HT1080 (cell line): ENCODE data around the gene NDUFAF5. TPM values are rescaled to one million over a fixed set of nuclear protein-coding genes. Genes with fewer than 3 reads are reported as not detected.
"Not testable (repeated sequence)": the region's sequence is repeated elsewhere in the genome, so short reads cannot be mapped to it uniquely, and the experiment has no call there.

ENCODE experiments used
- DNase-seq: peaks from one replicate; pipeline ENCODE4 v3.0.0-alpha.2; 2015; ENCODE audit warnings: low read depth
- polyA plus RNA-seq, 2 experiments: library from polyadenylated mRNA; depleted of rRNA; stranded (reverse); fragments of >200 nt; gene quantifications; 2 replicates each; pipeline ENCODE4 v1.2.3, GENCODE V29; 2015
- total RNA-seq: library from RNA; depleted of rRNA; stranded (reverse); fragments of >200 nt; shearing (Covaris generic); gene quantifications from 2 replicates; pipeline ENCODE4 v1.2.3, GENCODE V29; 2014; rRNA removed

The NDUFAF5 gene, protein sequence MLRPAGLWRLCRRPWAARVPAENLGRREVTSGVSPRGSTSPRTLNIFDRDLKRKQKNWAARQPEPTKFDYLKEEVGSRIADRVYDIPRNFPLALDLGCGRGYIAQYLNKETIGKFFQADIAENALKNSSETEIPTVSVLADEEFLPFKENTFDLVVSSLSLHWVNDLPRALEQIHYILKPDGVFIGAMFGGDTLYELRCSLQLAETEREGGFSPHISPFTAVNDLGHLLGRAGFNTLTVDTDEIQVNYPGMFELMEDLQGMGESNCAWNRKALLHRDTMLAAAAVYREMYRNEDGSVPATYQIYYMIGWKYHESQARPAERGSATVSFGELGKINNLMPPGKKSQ
- total RNA-seq, result 17.4 and 20.1 TPM in 2 replicates
- 15.6 and 15.8 TPM in 2 replicates for polyA plus RNA-seq (2015; cell fraction: cytosol; rRNA removed)
- polyA plus RNA-seq (2015; cell fraction: nucleus; rRNA removed), result 29.1 and 36.5 TPM in 2 replicates

DNA sequence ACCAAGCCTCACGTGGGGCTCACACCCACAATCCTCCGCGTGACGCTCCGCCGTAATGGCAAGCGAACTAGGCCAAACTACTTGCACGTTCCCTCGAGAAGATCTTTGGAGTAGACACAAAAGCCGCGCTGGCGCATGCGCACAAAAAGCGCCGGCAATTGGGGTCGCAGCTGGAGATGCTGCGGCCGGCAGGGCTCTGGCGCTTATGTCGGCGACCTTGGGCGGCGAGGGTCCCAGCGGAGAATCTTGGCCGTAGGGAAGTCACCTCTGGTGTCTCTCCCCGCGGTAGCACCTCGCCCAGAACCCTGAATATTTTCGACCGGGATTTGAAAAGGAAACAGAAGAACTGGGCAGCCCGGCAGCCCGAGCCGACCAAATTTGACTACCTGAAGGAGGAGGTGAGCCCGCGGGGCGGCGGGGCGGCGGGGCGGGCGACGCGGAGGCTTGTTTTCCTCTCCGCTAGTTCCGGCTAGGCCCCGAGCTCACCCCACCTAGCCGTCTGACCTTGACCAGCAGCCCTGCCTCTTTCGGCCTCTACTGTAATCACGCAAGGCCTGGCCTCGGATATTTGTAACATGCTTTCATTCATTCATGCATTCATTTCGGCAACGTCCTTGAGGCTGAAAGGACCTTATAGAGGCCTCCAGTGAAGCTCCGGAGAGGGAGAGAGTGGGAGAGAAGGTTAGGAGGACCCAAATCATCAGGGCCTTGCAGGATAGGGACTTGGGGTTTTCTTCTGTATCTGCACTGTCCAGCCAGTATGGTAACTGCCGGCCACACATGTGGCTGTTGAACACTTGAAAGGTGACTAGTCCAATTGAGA, at the start of gene NDUFAF5, which contains the start of gene ESF1:
Gene NDUFAF5, plus strand, starts transcription at position 136 of the 823 bp plus-strand sequence. Its CDS starts 41 bp downstream, at position 177.
Gene ESF1, minus strand, starts transcription at position 27 of the 823 bp plus-strand sequence. CDS start 1,779 bp downstream, outside the sequence.
- DNase-seq, result peak; percentile 94

DNA sequence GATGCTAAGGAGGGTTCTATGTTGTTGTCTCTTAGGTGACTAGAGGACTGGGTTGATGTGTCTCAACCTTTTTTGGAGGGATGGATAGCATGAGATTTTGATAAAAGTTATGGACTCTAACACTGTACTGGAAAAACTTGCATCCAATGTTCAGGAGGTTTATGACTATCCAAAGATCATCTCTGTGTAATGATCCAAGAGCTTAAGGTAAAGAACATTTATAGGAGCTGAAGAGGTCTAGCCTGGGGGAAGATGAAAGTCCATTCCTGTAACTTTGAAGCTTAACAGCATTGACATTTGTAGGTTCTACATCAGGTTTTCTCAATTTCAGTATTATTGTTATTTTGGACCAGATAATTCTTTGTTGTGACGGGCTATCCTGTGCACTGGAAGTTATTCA, 49.0 kb upstream of the NDUFAF5 start:
- no peak for DNase-seq

DNA sequence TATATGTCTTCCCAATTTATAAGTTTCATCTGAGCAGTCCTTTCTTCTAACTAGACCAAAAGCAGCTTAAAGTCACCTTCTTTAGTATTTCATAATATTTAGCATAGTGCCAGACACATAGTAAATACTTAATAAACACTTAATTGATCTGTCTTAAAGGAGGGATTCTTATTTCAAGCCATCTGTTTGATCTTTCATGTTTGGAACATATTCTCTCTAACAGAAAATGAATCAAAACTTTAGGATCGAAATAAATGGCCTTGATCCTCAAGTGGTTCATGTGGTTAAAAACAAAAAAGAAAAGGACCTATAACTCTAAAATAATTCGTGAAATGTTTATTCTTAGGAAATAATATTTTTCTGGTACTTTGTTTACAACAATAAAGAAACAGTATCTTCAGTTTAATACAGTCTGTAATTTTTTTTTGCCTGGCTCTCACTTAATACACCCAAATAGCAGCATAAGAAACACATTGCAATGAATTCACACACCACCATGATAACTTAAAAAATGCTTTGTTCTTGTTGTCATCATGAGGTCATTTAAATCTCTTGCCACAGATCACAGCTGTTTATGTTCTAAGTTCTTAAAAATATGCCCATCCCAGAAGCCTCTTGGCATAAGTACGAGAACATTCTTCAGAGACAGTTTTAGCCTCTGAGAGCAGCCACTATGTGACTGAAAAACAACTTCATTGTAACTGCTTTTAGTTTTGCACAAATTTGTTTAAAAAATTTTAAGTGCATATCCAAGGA, 48.2 kb upstream of the NDUFAF5 start:
- no peak for DNase-seq

DNA sequence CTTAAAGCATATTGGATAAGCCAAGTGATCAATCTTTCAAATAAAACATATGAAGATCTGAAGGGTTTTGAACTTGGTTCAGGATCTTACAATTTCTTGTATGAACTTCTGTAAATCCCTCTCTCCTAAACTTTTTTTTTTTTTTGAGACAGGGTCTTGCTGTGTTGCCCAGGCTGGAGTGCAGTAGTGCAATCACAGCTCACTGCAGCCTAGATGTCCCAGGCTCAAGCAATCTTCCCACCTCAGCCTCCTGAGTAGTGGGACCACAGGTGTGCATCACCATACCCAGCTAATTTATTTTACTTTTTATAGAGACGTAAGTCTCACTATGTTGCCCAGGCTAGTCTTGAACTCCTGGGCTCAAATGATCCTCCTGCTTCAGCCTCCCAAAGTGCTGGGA, 46.6 kb upstream of the NDUFAF5 start:
- DNase-seq, result not testable (repeated sequence)

DNA sequence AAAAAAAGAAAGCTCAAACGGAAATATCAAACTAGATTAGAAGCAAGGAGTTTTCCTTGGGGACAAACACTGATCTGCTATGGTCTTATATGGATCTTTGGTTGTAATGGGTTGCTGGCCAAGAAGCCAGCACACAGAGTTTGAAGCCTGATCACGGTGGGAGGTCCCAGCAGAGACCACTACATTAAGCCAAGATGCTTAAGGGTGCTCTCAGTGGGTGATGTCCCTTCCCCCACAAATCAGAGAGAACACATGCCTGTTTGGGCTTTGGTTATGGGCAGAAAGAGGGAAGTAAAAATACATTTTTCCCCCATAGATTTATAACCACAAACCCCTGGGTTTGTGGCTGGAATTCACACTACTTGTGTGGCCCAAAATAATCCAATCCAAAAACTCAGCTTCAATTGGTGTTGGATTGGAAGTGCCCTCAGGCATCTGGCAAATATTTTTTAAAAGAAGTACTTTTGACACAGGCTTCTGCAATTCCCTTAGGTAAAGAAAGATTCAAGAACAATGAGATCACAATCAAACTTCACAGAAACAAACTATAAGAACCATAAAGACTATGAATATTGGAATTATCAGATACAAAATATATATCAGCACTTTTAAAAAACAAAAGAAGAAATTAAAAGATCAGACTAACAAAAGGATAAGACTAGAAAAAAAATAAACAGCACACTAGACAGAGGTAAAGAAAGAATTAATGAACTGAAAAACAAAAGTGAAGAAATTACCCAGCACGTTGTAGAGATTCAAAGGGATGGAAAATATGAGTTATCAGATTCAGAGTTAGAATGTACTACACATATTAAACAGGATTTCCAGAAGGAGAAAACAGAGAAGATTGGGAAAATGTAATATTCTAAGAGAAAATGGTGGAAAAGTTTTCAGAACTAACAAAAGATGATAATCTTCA, 44.8 kb upstream of the NDUFAF5 start:
- DNase-seq, result no peak

DNA sequence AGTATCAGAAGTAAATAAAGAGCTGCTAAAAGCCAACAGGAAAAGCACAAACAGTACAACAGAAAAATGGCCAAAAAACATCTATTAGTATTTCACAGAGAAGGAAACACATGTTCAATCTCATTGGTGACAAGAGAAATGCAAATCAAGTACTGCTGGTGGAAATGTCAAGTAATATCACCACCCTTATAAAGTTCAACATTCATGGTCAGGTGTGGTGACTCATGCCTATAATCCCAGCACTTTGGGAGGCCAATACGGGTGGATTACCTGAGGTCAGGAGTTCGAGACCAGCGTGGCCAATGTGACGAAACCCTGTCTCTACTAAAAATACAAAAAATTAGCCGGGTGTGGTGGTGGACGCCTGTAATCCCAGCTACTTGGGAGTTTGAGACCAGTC, 42.9 kb upstream of the NDUFAF5 start:
- no peak for DNase-seq

DNA sequence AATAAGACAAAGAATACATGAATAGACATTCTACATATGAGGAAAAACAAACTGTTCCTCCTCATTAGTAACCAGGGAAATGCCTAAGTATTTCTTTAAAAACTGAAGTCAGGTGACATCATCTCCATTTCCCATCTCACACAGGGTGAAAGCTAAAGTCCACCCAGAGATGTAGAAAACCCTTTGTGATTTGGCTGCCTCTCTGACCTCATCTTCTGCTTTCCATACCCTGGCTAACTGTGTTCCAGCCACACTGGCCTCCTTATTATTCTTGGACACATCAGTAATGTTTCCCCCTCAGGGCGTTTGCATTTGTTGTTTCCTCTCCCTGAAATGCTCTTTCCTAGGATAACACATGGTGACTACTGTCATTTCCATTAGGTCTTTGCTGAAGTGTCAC, 40.5 kb upstream of the NDUFAF5 start:
- no peak for DNase-seq

DNA sequence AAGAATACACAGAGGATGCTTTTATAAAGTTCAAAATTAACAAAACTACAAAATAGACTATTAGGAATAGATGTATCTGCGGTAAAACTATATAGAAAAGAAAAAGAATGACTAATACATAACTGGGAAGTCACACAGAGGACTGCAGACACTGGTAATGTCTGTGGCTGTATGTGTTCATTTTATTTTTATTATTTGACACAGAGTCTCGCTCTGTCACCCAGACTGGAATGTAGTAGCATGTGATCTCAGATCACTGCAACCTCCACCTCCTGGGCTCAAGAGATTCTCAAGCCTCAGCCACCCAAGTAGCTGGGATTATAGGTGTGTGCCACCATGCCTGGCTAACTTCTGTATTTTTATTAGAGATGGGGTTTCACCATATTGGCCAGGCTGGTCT, 39.0 kb upstream of the NDUFAF5 start:
- DNase-seq, result no peak

DNA sequence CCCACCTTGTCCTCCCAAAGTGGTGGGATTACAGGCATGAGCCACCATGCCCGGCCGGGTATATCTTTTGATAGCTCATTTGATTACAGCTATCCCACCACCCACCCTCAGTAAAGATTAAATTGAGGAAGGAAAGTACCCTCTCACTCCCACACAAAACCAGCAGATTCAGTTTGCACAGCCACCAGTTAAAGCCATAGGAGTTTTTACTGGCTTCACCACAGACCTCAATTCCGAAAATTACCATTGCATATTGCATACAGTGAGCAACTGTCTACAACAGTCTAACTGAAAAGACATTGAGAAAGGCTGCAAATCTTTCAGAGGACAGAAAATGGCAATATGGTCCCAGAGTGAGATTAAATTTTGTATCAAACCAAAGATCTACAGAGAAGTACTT, 35.0 kb upstream of the NDUFAF5 start:
- DNase-seq, result no peak

DNA sequence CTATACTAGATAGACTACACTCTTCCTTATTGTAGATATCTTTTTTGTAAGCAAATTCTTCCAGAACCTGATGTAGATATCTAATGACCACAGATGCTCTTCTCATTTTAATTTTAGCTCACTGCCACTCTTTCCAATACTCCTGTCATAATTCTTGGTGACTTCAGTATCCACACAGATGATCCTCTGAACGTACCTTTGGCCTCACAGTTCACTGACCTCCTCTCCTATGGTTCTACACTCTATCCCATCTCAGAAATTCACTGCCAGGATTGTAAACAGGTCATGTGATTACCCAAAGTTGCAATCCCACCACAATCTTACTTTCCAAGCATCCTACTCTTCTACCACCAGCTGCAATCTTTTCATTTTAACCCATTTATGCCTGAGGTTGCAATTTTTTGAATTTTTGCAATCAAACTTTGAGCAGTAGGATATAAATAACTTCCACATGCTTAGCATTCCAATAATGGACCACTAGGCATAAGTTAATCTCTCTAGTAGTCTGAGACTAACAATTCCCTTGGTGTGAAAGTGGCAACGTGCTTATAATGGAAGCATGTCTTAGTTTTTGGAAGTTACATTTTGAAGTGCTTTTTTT, 31.3 kb upstream of the NDUFAF5 start:
- no peak for DNase-seq

DNA sequence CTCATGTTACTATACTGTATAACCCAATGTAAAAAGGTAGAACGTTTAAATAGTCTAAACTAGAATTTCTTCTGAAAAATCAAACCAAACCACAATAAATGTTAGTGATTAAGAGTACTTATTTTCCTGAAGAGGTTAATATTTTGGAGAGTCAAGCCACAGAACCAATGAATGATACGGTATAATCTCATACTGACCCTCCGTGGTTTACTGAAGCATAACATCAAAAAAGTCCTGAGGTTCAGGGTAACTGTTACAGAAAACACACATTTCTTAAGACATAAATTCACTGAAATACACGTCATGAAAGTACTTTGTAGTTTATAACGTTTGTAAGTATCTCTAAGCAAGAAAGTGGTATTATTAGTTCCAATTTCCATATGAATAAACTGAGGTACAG, 29.0 kb upstream of the NDUFAF5 start:
- DNase-seq, result no peak

DNA sequence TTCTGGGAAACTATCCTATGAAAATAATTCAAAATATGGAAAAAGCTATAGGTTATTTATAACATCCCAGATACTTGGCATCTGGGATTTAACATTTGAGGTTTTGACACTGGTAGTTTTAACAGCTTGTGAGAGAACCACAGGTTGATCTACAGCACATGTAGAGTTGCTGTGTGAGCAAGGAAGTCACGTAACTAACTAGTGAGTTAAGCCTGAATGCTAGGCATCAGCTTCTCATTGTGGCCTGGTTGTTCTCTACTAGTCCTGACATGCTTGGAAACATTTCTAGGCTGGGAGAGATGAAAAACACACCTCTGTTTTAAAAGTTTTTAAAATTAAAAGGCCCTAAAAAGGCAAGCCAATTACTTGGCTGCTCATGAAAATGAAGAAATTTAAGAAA, 28.3 kb upstream of the NDUFAF5 start:
- no peak for DNase-seq

DNA sequence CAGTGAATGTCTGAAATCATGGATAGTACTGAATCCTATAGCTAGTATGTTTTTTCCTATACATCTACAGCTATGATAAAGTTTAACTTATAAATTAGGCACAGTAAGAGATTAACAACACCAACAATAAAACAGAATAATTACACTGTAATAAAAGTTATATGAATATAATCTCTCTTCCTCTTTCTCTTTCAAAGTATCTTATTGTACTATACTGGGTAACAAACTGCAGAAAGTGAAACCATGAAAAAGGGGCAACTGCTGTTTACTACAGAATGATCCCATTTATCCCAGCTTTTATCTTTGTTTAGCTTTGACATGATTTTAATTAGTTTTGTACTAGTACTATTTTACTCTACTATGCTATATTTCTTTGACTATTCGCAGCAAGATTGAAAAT, 25.9 kb upstream of the NDUFAF5 start:
- DNase-seq, result no peak

DNA sequence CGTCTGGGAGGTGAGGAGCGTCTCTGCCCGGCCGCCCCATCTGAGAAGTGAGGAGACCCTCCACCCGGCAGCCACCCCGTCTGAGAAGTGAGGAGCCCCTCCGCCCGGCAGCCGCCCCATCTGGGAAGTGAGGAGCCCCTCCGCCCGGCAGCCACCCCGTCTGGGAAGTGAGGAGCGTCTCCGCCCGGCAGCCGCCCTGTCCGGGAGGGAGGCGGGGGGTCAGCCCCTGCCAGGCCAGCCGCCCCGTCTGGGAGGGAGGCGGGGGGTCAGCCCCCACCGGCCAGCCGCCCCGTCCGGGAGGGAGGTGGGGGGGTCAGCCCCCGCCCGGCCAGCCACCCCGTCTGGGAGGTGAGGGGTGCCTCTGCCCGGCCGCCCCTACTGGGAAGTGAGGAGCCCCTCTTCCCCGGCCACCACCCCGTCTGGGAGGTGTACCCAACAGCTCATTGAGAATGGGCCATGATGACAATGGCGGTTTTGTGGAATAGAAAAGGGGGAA, 24.3 kb upstream of the NDUFAF5 start:
- not testable (repeated sequence) for DNase-seq

DNA sequence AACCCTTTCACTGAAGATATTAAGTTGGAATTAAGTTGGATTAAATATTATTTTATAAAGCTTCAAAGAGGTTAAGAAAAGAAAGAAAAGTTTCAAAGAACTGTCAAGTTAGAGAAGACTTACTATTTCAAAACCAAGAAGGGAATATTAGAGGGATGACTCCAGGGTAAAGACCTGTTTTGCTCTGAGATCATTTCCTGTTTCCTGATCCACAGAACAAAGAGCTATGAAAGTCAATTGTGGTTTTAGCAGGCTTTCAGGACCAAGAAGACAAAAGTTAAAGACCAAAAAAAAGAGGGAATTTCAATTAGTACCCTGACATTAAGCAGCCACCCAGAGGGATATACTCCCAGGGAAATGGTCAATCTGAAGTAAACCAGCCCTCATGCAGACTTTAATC, 19.5 kb upstream of the NDUFAF5 start:
- DNase-seq, result peak; percentile 70

DNA sequence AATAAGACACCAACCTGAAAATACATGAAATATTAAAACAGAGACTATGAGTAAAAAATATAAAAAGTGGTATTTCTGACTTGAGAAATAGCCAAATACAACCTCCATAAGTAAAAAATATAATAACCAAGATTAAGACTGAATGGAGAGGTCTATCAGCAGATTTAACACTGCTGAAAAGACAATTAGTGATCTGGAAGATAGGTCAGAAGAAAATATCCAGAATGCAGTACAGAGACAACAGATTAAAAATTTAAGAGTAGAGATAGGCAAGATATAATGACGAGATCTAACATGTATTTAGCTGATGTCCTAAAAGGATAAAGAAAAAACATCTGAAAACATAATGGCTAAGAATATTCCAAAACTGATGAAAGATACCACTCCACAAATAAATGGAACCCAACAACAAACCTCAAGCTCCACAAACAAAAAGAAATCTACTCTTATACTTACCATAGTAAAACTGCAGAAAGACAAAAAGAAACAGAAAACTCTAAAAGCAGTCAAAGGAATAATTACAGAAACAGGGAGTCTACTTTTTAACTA, 18.9 kb upstream of the NDUFAF5 start:
- DNase-seq, result no peak

DNA sequence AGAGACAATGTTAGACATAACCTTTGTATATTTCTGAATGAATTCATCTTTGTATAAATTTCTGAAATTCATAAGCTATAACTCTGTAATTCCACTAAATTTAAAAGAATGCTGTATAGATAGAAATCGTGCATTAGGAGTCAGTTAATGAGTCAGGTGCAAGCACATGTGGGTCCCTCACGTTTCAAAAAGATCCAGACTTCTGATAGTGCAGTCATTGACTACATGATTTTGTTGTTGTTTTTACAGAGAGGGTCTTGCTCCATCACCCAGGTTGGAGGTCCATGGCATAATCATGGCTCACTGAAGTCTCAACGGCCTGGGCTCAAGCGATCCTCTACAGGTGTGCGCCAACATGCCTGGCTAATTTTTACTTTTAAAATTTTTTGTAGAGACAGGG, 14.7 kb upstream of the NDUFAF5 start:
- no peak for DNase-seq

DNA sequence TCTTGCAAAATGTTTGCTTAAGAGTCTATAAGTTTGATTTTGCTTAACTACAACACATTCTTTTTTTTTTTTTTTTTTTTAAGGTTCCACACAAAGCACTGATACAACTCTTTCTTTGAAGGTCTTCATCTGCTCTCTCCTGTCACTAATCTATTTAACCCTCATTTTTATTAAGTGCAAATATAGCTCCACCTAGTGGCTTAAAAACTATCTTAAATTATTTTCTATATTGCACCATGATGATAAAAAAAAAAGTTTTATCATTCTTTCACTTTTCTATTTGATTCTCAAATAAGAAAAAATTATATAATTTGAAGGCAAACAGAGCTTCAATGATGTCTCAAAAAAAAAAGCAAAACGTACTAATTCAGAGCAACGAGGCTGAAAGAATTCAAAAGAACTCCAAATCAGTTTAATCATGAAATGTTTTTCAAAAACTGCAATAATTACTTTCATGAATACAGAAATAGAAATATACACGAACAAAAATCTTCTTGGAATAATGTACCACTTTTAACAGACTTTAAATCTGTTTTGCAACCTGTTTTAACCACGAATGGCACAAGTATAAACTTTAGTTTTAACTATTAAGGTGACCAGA, 12.9 kb upstream of the NDUFAF5 start:
- DNase-seq, result peak; percentile 18

DNA sequence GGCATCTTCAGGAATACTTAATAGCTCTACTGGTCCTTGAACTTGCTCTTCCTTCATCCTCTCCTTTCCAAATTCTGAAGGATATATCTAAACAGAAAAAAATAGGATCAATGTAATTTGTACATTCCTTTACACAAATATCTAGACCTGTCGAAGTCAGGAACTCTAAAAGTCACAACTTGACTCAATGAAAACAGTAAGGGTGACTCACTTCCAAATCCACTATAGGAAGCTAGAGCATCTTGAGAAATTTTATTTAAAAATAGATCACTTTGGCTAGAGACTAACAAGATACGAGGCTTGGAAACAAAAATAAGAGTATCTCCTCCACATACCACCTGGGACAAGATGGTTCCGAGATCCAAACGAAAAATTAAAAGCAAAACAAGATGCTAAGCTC, 12.3 kb upstream of the NDUFAF5 start:
- peak; percentile 8 for DNase-seq
